Midbrain (tissue), 1 donor: ENCODE results near the gene LMBRD2.

Experiments used
- DNase-seq: peaks from one replicate; lab custom pipeline; 2025; lab: John Stamatoyannopoulos, UW

The LMBRD2 gene

GRCh38 chr5:36049949-36050348 is 101.7 kb downstream of the LMBRD2 start:
- no peak for DNase-seq
